SK-N-SH treated with all-trans-retinoic acid at 6 μM for 48 hours (cell line): ENCODE results near the gene GAPDHS.

Experiments
- ATAC-seq: fragments of 200-7000 bp; cut with Tn5 transposase; 3 replicates; pipeline ENCODE4 v1.9.1; 2020; ENCODE audit warnings: mild to moderate bottlenecking, moderate library complexity
- ARNTL ChIP-seq: fragments of 450-650 bp; formaldehyde crosslinking; IDR thresholded peaks from 2 replicates; pipeline ENCODE4 v1.5.0; 2020; ENCODE audit warnings: low read depth, mild to moderate bottlenecking, moderate library complexity, borderline replicate concordance
- BACH2 ChIP-seq: fragments of 250-450 bp; sonication (Bioruptor Pico); IDR thresholded peaks from 2 replicates; pipeline ENCODE4 v1.9.0; 2021; ENCODE audit warnings: mild to moderate bottlenecking, borderline replicate concordance
- CREB5 ChIP-seq: fragments of 250-450 bp; sonication (Bioruptor Pico); IDR thresholded peaks from 2 replicates; pipeline ENCODE4 v1.5.1; 2020; ENCODE audit warnings: low read depth, mild to moderate bottlenecking, moderate library complexity
- CSDC2 ChIP-seq: fragments of 250-450 bp; sonication (Bioruptor Pico); IDR thresholded peaks from 2 replicates; pipeline ENCODE4 v1.5.0; 2020; ENCODE audit warnings: mild to moderate bottlenecking, moderate library complexity
- CSRNP3 ChIP-seq: fragments of 250-450 bp; sonication (Bioruptor Pico); IDR thresholded peaks from 2 replicates; pipeline ENCODE4 v1.5.1; 2021; ENCODE audit warnings: mild to moderate bottlenecking, moderate library complexity
- ESRRG ChIP-seq: fragments of 250-450 bp; sonication (Bioruptor Pico); IDR thresholded peaks from 2 replicates; pipeline ENCODE4 v1.6.1; 2021; ENCODE audit warnings: mild to moderate bottlenecking
- GLIS3 ChIP-seq: fragments of 250-450 bp; sonication (Bioruptor Pico); IDR thresholded peaks from 2 replicates; pipeline ENCODE4 v1.5.0; 2020; ENCODE audit warnings: mild to moderate bottlenecking, moderate library complexity
- ISL1 ChIP-seq: fragments of 250-450 bp; sonication (Bioruptor Pico); IDR thresholded peaks from 2 replicates; pipeline ENCODE4 v2.1.2; 2022; ENCODE audit warnings: mild to moderate bottlenecking, moderate library complexity
- OSR1 ChIP-seq: fragments of 250-450 bp; sonication (Bioruptor Pico); IDR thresholded peaks from 2 replicates; pipeline ENCODE4 v1.8.0; 2022; ENCODE audit warnings: moderate library complexity, mild to moderate bottlenecking, inconsistent platforms
- PPARA ChIP-seq: fragments of 250-450 bp; sonication (Bioruptor Pico); IDR thresholded peaks from 2 replicates; pipeline ENCODE4 v1.5.0; 2020; ENCODE audit warnings: mild to moderate bottlenecking, borderline replicate concordance
- RARB ChIP-seq: fragments of 250-450 bp; sonication (Bioruptor Pico); IDR thresholded peaks from 2 replicates; pipeline ENCODE4 v1.8.0; 2021; ENCODE audit warnings: mild to moderate bottlenecking, moderate library complexity
- SNAI2 ChIP-seq: fragments of 250-450 bp; sonication (Bioruptor Pico); IDR thresholded peaks from 2 replicates; pipeline ENCODE4 v1.5.0; 2020; ENCODE audit warnings: mild to moderate bottlenecking, moderate library complexity
- TCF4 ChIP-seq: fragments of 250-450 bp; sonication (Bioruptor Pico); IDR thresholded peaks from 2 replicates; pipeline ENCODE4 v1.8.0; 2021; ENCODE audit warnings: mild to moderate bottlenecking, moderate library complexity, borderline replicate concordance
- TSHZ2 ChIP-seq: fragments of 250-450 bp; sonication (Bioruptor Pico); IDR thresholded peaks from 2 replicates; pipeline ENCODE4 v1.5.0; 2020; ENCODE audit warnings: mild to moderate bottlenecking, moderate library complexity
- ZC3H10 ChIP-seq: fragments of 250-450 bp; sonication (Bioruptor Pico); IDR thresholded peaks from 2 replicates; pipeline ENCODE4 v1.5.1; 2021; ENCODE audit warnings: mild to moderate bottlenecking, moderate library complexity
- ZFP3 ChIP-seq: fragments of 250-450 bp; sonication (Bioruptor Pico); IDR thresholded peaks from 2 replicates; pipeline ENCODE4 v1.5.0; 2020; ENCODE audit warnings: mild to moderate bottlenecking, moderate library complexity
- ZFP30 ChIP-seq: fragments of 450-650 bp; formaldehyde crosslinking; IDR thresholded peaks from 2 replicates; pipeline ENCODE4 v1.5.0; 2022; ENCODE audit warnings: mild to moderate bottlenecking, moderate library complexity
- ZNF565 ChIP-seq: fragments of 450-650 bp; formaldehyde crosslinking; conservative IDR thresholded peaks from 2 replicates; pipeline ENCODE4 v1.5.0; 2020; ENCODE audit warnings: low read depth, mild to moderate bottlenecking, moderate library complexity
- ZNF70 ChIP-seq: fragments of 450-650 bp; formaldehyde crosslinking; IDR thresholded peaks from 2 replicates; pipeline ENCODE4 v1.5.0; 2020; ENCODE audit warnings: mild to moderate bottlenecking, moderate library complexity
- ZNF8 ChIP-seq: fragments of 450-650 bp; formaldehyde crosslinking; IDR thresholded peaks from 2 replicates; pipeline ENCODE4 v1.5.0; 2020; ENCODE audit warnings: mild to moderate bottlenecking, moderate library complexity
- TF ChIP-seq, protein P1 (sequence below): fragments of 250-450 bp; sonication (Bioruptor Pico); IDR thresholded peaks from 2 replicates; pipeline ENCODE4 v1.8.0; 2020; ENCODE audit warnings: mild to moderate bottlenecking, moderate library complexity, borderline replicate concordance

Gene GAPDHS

GRCh38 chr19:35500611-35501010 lies 32.6 kb upstream of the GAPDHS start:
- ATAC-seq = no peak
- TF ChIP-seq ESRRG (CRISPR knock-in tag) = no peak
- no peak for TF ChIP-seq TSHZ2 (CRISPR knock-in tag)
- no peak for TF ChIP-seq CSDC2 (CRISPR knock-in tag)
- no peak for TF ChIP-seq OSR1 (CRISPR knock-in tag)
- no peak for TF ChIP-seq SNAI2 (CRISPR knock-in tag)
- TF ChIP-seq ZNF8 (CRISPR knock-in tag) = no peak
- TF ChIP-seq CREB5 (CRISPR knock-in tag) = no peak
- no peak for TF ChIP-seq BACH2 (CRISPR knock-in tag)

DNA sequence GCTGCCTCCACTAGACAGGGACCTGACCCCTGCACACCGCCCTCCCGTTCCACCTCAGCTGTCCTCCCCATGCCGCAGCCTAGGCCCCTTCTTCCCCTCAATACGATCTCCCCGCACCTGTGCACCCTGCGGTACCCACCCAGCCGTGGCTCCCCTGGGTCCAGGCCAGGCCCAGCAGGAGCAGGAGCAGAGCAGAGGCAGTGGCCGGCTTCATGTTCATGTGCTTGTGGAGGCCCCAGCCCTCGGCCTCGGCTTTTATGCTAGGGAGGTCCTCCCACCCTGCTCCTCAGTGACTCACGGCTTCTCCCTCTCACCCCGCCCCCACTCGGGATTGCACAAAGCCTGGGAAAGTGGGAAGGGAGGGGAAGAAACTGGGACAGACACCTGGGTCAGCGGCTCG lies 31.6 kb upstream of the GAPDHS start:
- TF ChIP-seq ZNF8 (CRISPR knock-in tag) (no peak), CSDC2 (CRISPR knock-in tag) (no peak), CREB5 (CRISPR knock-in tag) (no peak), OSR1 (CRISPR knock-in tag) (no peak), CSRNP3 (CRISPR knock-in tag) (no peak), RARB (CRISPR knock-in tag) (no peak), GLIS3 (CRISPR knock-in tag) (no peak), ZNF565 (no peak), TCF4 (CRISPR knock-in tag) (no peak), ARNTL (CRISPR knock-in tag) (no peak), ISL1 (CRISPR knock-in tag) (no peak), ZFP3 (no peak), SNAI2 (CRISPR knock-in tag) (no peak)
- TF ChIP-seq, protein P1, sequence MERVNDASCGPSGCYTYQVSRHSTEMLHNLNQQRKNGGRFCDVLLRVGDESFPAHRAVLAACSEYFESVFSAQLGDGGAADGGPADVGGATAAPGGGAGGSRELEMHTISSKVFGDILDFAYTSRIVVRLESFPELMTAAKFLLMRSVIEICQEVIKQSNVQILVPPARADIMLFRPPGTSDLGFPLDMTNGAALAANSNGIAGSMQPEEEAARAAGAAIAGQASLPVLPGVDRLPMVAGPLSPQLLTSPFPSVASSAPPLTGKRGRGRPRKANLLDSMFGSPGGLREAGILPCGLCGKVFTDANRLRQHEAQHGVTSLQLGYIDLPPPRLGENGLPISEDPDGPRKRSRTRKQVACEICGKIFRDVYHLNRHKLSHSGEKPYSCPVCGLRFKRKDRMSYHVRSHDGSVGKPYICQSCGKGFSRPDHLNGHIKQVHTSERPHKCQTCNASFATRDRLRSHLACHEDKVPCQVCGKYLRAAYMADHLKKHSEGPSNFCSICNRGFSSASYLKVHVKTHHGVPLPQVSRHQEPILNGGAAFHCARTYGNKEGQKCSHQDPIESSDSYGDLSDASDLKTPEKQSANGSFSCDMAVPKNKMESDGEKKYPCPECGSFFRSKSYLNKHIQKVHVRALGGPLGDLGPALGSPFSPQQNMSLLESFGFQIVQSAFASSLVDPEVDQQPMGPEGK (CRISPR knock-in tag) = no peak
- no peak for ATAC-seq

- no peak for TF ChIP-seq RARB (CRISPR knock-in tag)
- TF ChIP-seq TCF4 (CRISPR knock-in tag) = no peak
- TF ChIP-seq ZFP30 (CRISPR knock-in tag) = no peak
- TF ChIP-seq, protein P1 (CRISPR knock-in tag) = no peak
- no peak for TF ChIP-seq ZC3H10 (CRISPR knock-in tag)
- no peak for TF ChIP-seq PPARA (CRISPR knock-in tag)
- no peak for TF ChIP-seq SNAI2 (CRISPR knock-in tag)
- no peak for TF ChIP-seq ZNF70
- TF ChIP-seq CSRNP3 (CRISPR knock-in tag) = no peak
- TF ChIP-seq ISL1 (CRISPR knock-in tag) = no peak
- TF ChIP-seq CREB5 (CRISPR knock-in tag) = no peak
- no peak for ATAC-seq
Measured at GRCh38 chr19:35502751-35503150, 30.5 kb upstream of the GAPDHS start.
